ENCODE measurements around the gene VPS9D1. TPM values are rescaled to one million over a fixed set of nuclear protein-coding genes. Genes with fewer than 3 reads are reported as not detected.
A peak's percentile ranks its signal among the peaks of the same experiment; 100 is the strongest.

Gene VPS9D1
- total and polyA plus RNA-seq, 10 of the 15 experiments (the other 5 are each of a cell fraction or from before 2014, with no cell fraction given), result 0.65 to 4.2 (median 1.1) TPM

DNA sequence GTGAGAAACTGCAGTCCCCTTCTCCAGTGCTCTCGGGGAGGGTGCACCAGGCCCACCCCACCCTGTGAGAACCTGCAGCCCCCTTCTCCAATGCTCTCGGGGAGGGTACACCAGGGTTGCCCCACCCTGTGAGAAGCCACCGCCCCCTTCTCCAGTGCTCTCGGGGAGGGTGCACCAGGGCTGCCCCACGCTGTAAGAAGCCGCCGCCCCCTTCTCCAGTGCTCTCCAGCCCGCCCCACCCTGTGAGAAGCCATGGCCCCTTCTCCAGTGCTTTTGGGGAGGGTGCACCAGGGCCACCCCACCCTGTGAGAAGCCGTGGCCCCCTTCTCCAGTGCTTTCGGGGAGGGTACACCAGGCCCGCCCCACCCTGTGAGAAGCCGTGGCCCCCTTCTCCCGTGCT, 50.9 kb downstream of the VPS9D1 start:
- H3K4me3 ChIP-seq, result no peak overlapping the region
- no peak overlapping the region for H3K9ac ChIP-seq (ENCODE audit: control insufficient read depth, insufficient read depth, low read length)
- H2AFZ ChIP-seq (ENCODE audit: control insufficient read depth, low read depth, low read length), result no peak overlapping the region
- H3K9me3 ChIP-seq (replicated peaks; ENCODE audit: control insufficient read depth, insufficient read depth, low read length), result no peaks in the 10 kb centered on the region; the same call in 2 of the 3 replicates
- DNase-seq (ENCODE audit: low read depth, low spot score) (no peak), ATAC-seq (no peak), FAIRE-seq (no peak)
- H3K27ac ChIP-seq (ENCODE audit: control insufficient read depth, insufficient read depth), result no peak overlapping the region
- ChIA-PET POLR2A (no interaction called here), RAD21 (ENCODE audit: unreplicated experiment) (no interaction called here), SMC1A (ENCODE audit: uncharacterized antibody, unreplicated experiment) (no interaction called here), CTCF (no interaction called here)
- H3K79me2 ChIP-seq (ENCODE audit: control insufficient read depth, insufficient read depth, low read length), result no peaks in the 10 kb centered on the region
- no peak overlapping the region for H3K4me2 ChIP-seq (ENCODE audit: control insufficient read depth, insufficient read depth)
- H3K4me1 ChIP-seq (ENCODE audit: control insufficient read depth, insufficient read depth, low read length), result no peaks in the 10 kb centered on the region
- no peaks in the 10 kb centered on the region for H4K20me1 ChIP-seq (ENCODE audit: control insufficient read depth, insufficient read depth)
- intact Hi-C loops (cut with micrococcal nuclease; ENCODE audit: unreplicated experiment) (no loop called here), in situ Hi-C loops (cut with MboI) (no loop called here)
- 80% methylated on average over 5 of the region's 13 CpGs for WGBS (ENCODE audit: insufficient coverage, insufficient replicate concordance, low lambda C conversion rate, missing lambda C conversion rate)
- no peaks in the 10 kb centered on the region for H3K36me3 ChIP-seq (ENCODE audit: control insufficient read depth in 2 of 2, insufficient read depth in 2 of 2, low read length in 1 of 2)
- H3K27me3 ChIP-seq (replicated peaks in 1 of 2; ENCODE audit: control insufficient read depth in 2 of 2, insufficient read depth in 2 of 2, low read length in 1 of 2), result no peaks in the 10 kb centered on the region
- BruUV-seq (replicated peaks), result no TSS peak
- 0 out of 2 replicates have a peak, but pooled peaks have one; percentile 4 for TF ChIP-seq POLR2A (IDR thresholded peaks at IDR 0.05; ENCODE audit: low read depth, low read length)
- no peak for TF ChIP-seq ZNF384 (IDR thresholded peaks at IDR 0.05; ENCODE audit: borderline replicate concordance, low read depth, low read length)

DNA sequence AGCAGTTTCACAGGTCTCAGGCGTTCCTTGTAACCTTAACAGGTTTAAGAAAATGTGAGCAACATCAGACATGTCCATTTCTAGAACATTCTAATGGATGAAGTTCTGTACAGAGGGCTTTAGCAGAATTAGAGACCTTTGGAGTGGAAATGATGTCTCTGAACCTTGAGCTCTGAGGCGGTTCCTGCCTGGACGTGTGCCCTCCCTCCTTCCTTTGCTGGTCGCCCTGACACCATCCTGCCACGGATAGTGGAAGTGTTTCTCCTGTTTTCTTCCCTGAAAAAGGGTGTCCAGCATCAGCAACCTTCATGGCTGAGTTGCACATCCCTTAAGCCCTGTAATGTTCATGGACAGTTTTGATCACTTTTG, 51.9 kb downstream of the VPS9D1 start:
- Histone ChIP-seq H3K27me3 (replicated peaks in 1 of 2; ENCODE audit: control insufficient read depth in 2 of 2, insufficient read depth in 2 of 2, low read length in 1 of 2) (no peaks in the 10 kb centered on the region), H3K4me1 (ENCODE audit: control insufficient read depth, insufficient read depth, low read length) (no peaks in the 10 kb centered on the region), H3K79me2 (ENCODE audit: control insufficient read depth, insufficient read depth, low read length) (no peaks in the 10 kb centered on the region), H3K27ac (ENCODE audit: control insufficient read depth, insufficient read depth) (no peak overlapping the region), H3K36me3 (ENCODE audit: control insufficient read depth in 2 of 2, insufficient read depth in 2 of 2, low read length in 1 of 2) (no peaks in the 10 kb centered on the region), H3K4me2 (ENCODE audit: control insufficient read depth, insufficient read depth) (no peak overlapping the region), H3K9ac (ENCODE audit: control insufficient read depth, insufficient read depth, low read length) (no peak overlapping the region), H3K4me3 (no peak overlapping the region), H2AFZ (ENCODE audit: control insufficient read depth, low read depth, low read length) (no peak overlapping the region), H3K9me3 (replicated peaks; ENCODE audit: control insufficient read depth, insufficient read depth, low read length) (no peaks in the 10 kb centered on the region; the same call in 2 of the 3 replicates), H4K20me1 (ENCODE audit: control insufficient read depth, insufficient read depth) (no peaks in the 10 kb centered on the region)
- in situ Hi-C loops (cut with MboI) (no loop called here), intact Hi-C loops (cut with micrococcal nuclease; ENCODE audit: unreplicated experiment) (no loop called here)
- FAIRE-seq (no peak), DNase-seq (ENCODE audit: low read depth, low spot score) (no peak), ATAC-seq (no peak)
- BruUV-seq (replicated peaks), result no TSS peak
- POLR2A ChIA-PET, result no interaction called here
- CTCF ChIA-PET, result no interaction called here
- RAD21 ChIA-PET (ENCODE audit: unreplicated experiment), result no interaction called here
- WGBS (ENCODE audit: insufficient coverage, insufficient replicate concordance, low lambda C conversion rate, missing lambda C conversion rate), result 63% methylated on average over 5 of the region's 5 CpGs
- SMC1A ChIA-PET (ENCODE audit: uncharacterized antibody, unreplicated experiment), result interaction anchor here (0.7 kb wide), 1 partner anchor 18 kb away, joined by 3 read pairs; no protein-coding TSS in a partner anchor
- TF ChIP-seq, protein P1, sequence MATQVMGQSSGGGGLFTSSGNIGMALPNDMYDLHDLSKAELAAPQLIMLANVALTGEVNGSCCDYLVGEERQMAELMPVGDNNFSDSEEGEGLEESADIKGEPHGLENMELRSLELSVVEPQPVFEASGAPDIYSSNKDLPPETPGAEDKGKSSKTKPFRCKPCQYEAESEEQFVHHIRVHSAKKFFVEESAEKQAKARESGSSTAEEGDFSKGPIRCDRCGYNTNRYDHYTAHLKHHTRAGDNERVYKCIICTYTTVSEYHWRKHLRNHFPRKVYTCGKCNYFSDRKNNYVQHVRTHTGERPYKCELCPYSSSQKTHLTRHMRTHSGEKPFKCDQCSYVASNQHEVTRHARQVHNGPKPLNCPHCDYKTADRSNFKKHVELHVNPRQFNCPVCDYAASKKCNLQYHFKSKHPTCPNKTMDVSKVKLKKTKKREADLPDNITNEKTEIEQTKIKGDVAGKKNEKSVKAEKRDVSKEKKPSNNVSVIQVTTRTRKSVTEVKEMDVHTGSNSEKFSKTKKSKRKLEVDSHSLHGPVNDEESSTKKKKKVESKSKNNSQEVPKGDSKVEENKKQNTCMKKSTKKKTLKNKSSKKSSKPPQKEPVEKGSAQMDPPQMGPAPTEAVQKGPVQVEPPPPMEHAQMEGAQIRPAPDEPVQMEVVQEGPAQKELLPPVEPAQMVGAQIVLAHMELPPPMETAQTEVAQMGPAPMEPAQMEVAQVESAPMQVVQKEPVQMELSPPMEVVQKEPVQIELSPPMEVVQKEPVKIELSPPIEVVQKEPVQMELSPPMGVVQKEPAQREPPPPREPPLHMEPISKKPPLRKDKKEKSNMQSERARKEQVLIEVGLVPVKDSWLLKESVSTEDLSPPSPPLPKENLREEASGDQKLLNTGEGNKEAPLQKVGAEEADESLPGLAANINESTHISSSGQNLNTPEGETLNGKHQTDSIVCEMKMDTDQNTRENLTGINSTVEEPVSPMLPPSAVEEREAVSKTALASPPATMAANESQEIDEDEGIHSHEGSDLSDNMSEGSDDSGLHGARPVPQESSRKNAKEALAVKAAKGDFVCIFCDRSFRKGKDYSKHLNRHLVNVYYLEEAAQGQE (IDR thresholded peaks at IDR 0.05; ENCODE audit: low read depth, low read length), result no peak
- TF ChIP-seq SUZ12 (IDR thresholded peaks at IDR 0.05; ENCODE audit: unreplicated experiment) (no peak), KAT2A (conservative IDR thresholded peaks at IDR 0.05; ENCODE audit: control insufficient read depth, low read depth, low read length) (no peak), CREB1 (IDR thresholded peaks at IDR 0.05; ENCODE audit: low read depth) (no peak), PAX8 (IDR thresholded peaks at IDR 0.05) (no peak), ZBED1 (IDR thresholded peaks at IDR 0.05; ENCODE audit: borderline replicate concordance) (no peak), NRF1 (conservative IDR thresholded peaks at IDR 0.05; ENCODE audit: low read depth, low read length) (no peak), FOXM1 (IDR thresholded peaks at IDR 0.05; ENCODE audit: low read depth, low read length) (no peak), ESRRA (IDR thresholded peaks at IDR 0.05; ENCODE audit: low read length) (no peak), POLR2A (IDR thresholded peaks at IDR 0.05; ENCODE audit: low read depth, low read length) (no peak)
- TF ChIP-seq, protein P2, sequence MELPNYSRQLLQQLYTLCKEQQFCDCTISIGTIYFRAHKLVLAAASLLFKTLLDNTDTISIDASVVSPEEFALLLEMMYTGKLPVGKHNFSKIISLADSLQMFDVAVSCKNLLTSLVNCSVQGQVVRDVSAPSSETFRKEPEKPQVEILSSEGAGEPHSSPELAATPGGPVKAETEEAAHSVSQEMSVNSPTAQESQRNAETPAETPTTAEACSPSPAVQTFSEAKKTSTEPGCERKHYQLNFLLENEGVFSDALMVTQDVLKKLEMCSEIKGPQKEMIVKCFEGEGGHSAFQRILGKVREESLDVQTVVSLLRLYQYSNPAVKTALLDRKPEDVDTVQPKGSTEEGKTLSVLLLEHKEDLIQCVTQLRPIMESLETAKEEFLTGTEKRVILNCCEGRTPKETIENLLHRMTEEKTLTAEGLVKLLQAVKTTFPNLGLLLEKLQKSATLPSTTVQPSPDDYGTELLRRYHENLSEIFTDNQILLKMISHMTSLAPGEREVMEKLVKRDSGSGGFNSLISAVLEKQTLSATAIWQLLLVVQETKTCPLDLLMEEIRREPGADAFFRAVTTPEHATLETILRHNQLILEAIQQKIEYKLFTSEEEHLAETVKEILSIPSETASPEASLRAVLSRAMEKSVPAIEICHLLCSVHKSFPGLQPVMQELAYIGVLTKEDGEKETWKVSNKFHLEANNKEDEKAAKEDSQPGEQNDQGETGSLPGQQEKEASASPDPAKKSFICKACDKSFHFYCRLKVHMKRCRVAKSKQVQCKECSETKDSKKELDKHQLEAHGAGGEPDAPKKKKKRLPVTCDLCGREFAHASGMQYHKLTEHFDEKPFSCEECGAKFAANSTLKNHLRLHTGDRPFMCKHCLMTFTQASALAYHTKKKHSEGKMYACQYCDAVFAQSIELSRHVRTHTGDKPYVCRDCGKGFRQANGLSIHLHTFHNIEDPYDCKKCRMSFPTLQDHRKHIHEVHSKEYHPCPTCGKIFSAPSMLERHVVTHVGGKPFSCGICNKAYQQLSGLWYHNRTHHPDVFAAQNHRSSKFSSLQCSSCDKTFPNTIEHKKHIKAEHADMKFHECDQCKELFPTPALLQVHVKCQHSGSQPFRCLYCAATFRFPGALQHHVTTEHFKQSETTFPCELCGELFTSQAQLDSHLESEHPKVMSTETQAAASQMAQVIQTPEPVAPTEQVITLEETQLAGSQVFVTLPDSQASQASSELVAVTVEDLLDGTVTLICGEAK (IDR thresholded peaks at IDR 0.05; ENCODE audit: borderline replicate concordance), result no peak

Measured in GM12878 (cell line).